ENCODE data around the gene ENG.

- TF ChIP-seq CTCF (IDR thresholded peaks at IDR 0.05) (no peak), POLR2A (IDR thresholded peaks at IDR 0.05) (no peak)
These were observed 17.1 kb downstream of the ENG start for GRCh38 chr9:127837346-127837745.

Data from heart left ventricle (tissue), 13 donors.